Upper lobe of right lung (tissue), 1 donor: ENCODE results near the gene STXBP5. TPM values are rescaled to one million over a fixed set of nuclear protein-coding genes. Genes with fewer than 3 reads are reported as not detected.
A peak's percentile ranks its signal among the peaks of the same experiment; 100 is the strongest.
"Not testable (repeated sequence)": the region's sequence is repeated elsewhere in the genome, so short reads cannot be mapped to it uniquely, and the experiment has no call there.

Source experiments
- ATAC-seq: fragments of 200-7000 bp; cut with Tn5 transposase; one replicate; pipeline ENCODE4 v1.9.1; 2020; ENCODE audit warnings: mild to moderate bottlenecking, moderate library complexity
- DNase-seq: peaks from one replicate; pipeline ENCODE4 v3.0.0-alpha.2; 2020
- H3K27ac ChIP-seq: fragments of 200-600 bp; one replicate; pipeline ENCODE4 v1.8.0; 2022
- H3K27me3 ChIP-seq: fragments of 200-600 bp; one replicate; pipeline ENCODE4 v1.8.0; 2022; ENCODE audit warnings: mild to moderate bottlenecking
- H3K36me3 ChIP-seq: fragments of 200-600 bp; one replicate; pipeline ENCODE4 v1.8.0; 2022
- H3K4me1 ChIP-seq: fragments of 200-600 bp; one replicate; pipeline ENCODE4 v1.8.0; 2022
- H3K4me3 ChIP-seq: fragments of 200-600 bp; one replicate; pipeline ENCODE4 v1.8.0; 2022; ENCODE audit warnings: mild to moderate bottlenecking
- H3K9me3 ChIP-seq: fragments of 200-600 bp; one replicate; pipeline ENCODE4 v1.8.0; 2022
- CTCF ChIP-seq: fragments of 200-600 bp; IDR thresholded peaks from one replicate; pipeline ENCODE4 v1.8.0; 2022; ENCODE audit warnings: antibody characterized with exemption
- intact Hi-C: fragments of 100-400 bp; cut with DNase I; formaldehyde crosslinking; loops from one replicate; pipeline ENCODE4 v1.11.0; 2022
- total RNA-seq: library from RNA; stranded (reverse); fragmentation: NEBNext Ultra II Directional; extraction: Animal tissue kit (Norgen Biotek cat#: 25700); gene quantifications from one replicate; pipeline ENCODE4 v1.2.1, GENCODE V29; 2021
- donor health status: DM: no; HTN: yes; CAD: no; lungs with severe emphysema.

STXBP5 gene
- total RNA-seq, 1 donor from 2014 or later, result 22.1 TPM

GRCh38 chr6:147251072-147251471 is 46.9 kb downstream of the STXBP5 start:
- DNase-seq (no peak), ATAC-seq (no peak)
- Histone ChIP-seq H3K27me3 (no peaks in the 10 kb centered on the region), H3K4me1 (no peaks in the 10 kb centered on the region), H3K4me3 (no peak overlapping the region), H3K9me3 (no peaks in the 10 kb centered on the region), H3K36me3 (peaks cover 12% of the 10 kb centered on the region), H3K27ac (no peak overlapping the region)
- TF ChIP-seq CTCF, result no peak
- intact Hi-C loops, result no loop called here

- DNase-seq, intact Hi-C loops, H3K4me1 ChIP-seq, H3K4me3 ChIP-seq, H3K9me3 ChIP-seq, H3K27me3 ChIP-seq, ATAC-seq, H3K27ac ChIP-seq: not testable (repeated sequence)
- H3K36me3 ChIP-seq, result peaks cover 12% of the 10 kb centered on the region
These were observed 50.8 kb downstream of the STXBP5 start for GRCh38 chr6:147254929-147255473.

GRCh38 chr6:147255948-147256674 is 51.9 kb downstream of the STXBP5 start:
- Histone ChIP-seq H3K4me3 (no peak overlapping the region), H3K36me3 (peaks cover 10% of the 10 kb centered on the region), H3K4me1 (no peaks in the 10 kb centered on the region), H3K27ac (no peak overlapping the region), H3K9me3 (no peaks in the 10 kb centered on the region), H3K27me3 (no peaks in the 10 kb centered on the region)
- intact Hi-C loops, result no loop called here
- DNase-seq, result no peak
- ATAC-seq, result no peak
- no peak for TF ChIP-seq CTCF

GRCh38 chr6:147257760-147258159 is 53.5 kb downstream of the STXBP5 start:
- no peaks in the 10 kb centered on the region for H3K9me3 ChIP-seq
- H3K4me1 ChIP-seq, result no peaks in the 10 kb centered on the region
- no peak for TF ChIP-seq CTCF
- H3K27me3 ChIP-seq, result no peaks in the 10 kb centered on the region
- DNase-seq (peak; percentile 49), ATAC-seq (no peak)
- no peaks in the 10 kb centered on the region for H3K36me3 ChIP-seq
- no peak overlapping the region for H3K27ac ChIP-seq
- H3K4me3 ChIP-seq, result no peak overlapping the region
- intact Hi-C loops, result no loop called here

- Histone ChIP-seq H3K4me1 (no peaks in the 10 kb centered on the region), H3K27me3 (no peaks in the 10 kb centered on the region), H3K4me3 (no peak overlapping the region), H3K9me3 (no peaks in the 10 kb centered on the region), H3K36me3 (no peaks in the 10 kb centered on the region), H3K27ac (no peak overlapping the region)
- ATAC-seq (no peak), DNase-seq (no peak)
- intact Hi-C loops, result no loop called here
- no peak for TF ChIP-seq CTCF
These were observed 55.9 kb downstream of the STXBP5 start for GRCh38 chr6:147260091-147260490.

GRCh38 chr6:147262946-147263345 is 58.7 kb downstream of the STXBP5 start:
- intact Hi-C loops, result no loop called here
- Histone ChIP-seq H3K9me3 (no peaks in the 10 kb centered on the region), H3K27me3 (no peaks in the 10 kb centered on the region), H3K4me3 (no peak overlapping the region), H3K4me1 (no peaks in the 10 kb centered on the region), H3K36me3 (no peaks in the 10 kb centered on the region), H3K27ac (no peak overlapping the region)
- DNase-seq (no peak), ATAC-seq (no peak)
- TF ChIP-seq CTCF, result no peak
